ENCODE results near the gene PDE6B. TPM values are rescaled to one million over a fixed set of nuclear protein-coding genes. Genes with fewer than 3 reads are reported as not detected.
A peak's percentile ranks its signal among the peaks of the same experiment; 100 is the strongest.

Gene PDE6B
- total and polyA plus RNA-seq, 4 donors, result 1.1 to 4.0 (median 2.1) TPM

DNA sequence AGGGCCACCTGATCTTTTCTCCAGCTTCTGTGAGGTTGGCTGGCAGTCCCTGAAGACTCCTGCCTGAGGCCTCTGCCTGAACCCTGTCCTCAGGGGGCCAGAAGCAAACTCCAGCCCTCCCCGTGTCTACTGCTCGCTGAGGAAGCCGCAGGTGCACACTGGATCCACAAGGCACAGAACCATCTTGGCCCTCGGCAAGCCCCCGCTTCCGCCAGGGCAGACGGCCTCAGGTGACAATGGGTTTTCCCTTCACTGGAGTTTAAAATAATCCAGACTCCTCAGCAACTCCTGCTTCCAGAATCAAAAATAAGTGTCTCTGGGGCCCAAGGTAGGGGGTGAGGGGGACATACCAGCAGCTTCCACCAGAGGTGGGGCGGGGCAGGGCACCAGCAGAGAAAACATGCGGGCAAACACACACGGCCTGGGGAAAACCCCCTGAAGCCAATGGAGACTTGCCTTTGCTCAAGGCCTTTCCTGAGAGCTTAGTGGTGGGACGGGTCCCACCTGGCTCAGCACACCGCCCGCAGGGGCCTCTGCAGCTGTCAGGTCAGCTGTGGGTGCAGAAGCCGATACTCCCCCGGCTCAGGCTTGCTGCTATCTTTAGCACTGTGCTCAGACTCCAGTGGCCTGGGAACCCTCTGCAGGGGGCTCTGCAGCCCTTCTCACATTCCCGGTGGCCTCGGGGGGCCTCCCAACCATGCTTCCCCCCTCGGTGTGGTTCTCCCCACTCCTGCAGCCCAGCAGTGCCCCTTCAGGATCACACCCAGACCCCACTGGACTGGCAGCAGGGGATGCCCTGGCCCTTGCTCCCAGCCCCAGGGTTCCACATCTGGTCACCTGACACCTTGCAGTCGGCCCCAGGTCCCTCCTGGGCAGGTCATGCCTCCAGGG is 50.9 kb downstream of the PDE6B start:
- intact Hi-C loops (cut with DNase I), result loop anchor here in 1 of 2 donors (10.0 kb wide), 1 partner anchor 109 kb away; no protein-coding TSS in a partner anchor

DNA sequence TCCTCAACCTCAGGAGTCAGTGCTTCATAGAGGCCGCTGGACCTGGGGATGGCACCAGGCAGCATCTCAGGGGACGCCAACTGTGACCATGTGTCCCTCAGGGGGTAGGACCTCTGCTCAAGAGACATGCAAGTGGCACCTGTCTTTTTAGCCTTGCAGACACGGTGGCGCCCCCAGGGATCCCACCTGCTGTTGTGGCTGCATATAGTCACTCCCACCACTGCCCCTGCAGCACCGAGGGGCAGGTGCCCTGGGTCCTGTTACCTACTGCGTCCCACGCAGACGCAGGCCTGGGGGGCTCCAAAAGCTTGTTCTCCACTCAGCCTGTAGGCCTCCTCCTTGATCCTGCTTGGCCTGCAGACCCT is 51.5 kb downstream of the PDE6B start:
- no peak for ATAC-seq (ENCODE audit: low FRiP score)
- Histone ChIP-seq H3K36me3 (ENCODE audit: control insufficient read depth in 1 of 2, insufficient read depth in 2 of 2, low read length in 1 of 2) (no peaks in the 10 kb centered on the region), H3K4me3 (ENCODE audit: low read length in 2 of 2) (no peak overlapping the region), H3K4me1 (ENCODE audit: control insufficient read depth in 1 of 2, insufficient read depth in 2 of 2, low read length in 2 of 2) (no peaks in the 10 kb centered on the region), H3K27ac (ENCODE audit: low read depth in 1 of 2, low read length in 2 of 2) (no peak overlapping the region), H3K27me3 (ENCODE audit: control insufficient read depth in 1 of 2, insufficient read depth in 2 of 2, low read length in 1 of 2) (no peaks in the 10 kb centered on the region), H3K9me3 (ENCODE audit: control insufficient read depth, low read length) (no peaks in the 10 kb centered on the region)
- intact Hi-C loops (cut with DNase I), result loop anchor here in 1 of 2 donors (10.0 kb wide), 1 partner anchor 108 kb away; no protein-coding TSS in a partner anchor
- WGBS, 2 donors, result 78% methylated on average over 8 of the region's 8 CpGs
- peak in 1 of 2 donors; percentile 50 for DNase-seq

More for the DNA sequence above, 50.9 kb downstream of the PDE6B start:
- DNase-seq, result peak in 1 of 2 donors; percentile 49
- H3K4me3 ChIP-seq (ENCODE audit: low read length in 2 of 2), result no peak overlapping the region
- ATAC-seq (ENCODE audit: low FRiP score), result no peak
- H3K27me3 ChIP-seq (ENCODE audit: control insufficient read depth in 1 of 2, insufficient read depth in 2 of 2, low read length in 1 of 2), result no peaks in the 10 kb centered on the region
- no peak overlapping the region for H3K27ac ChIP-seq (ENCODE audit: low read depth in 1 of 2, low read length in 2 of 2)
- no peaks in the 10 kb centered on the region for H3K9me3 ChIP-seq (ENCODE audit: control insufficient read depth, low read length)
- 66 to 70% methylated on average over 19 of the region's 19 CpGs for WGBS, 2 donors
- no peaks in the 10 kb centered on the region for H3K4me1 ChIP-seq (ENCODE audit: control insufficient read depth in 1 of 2, insufficient read depth in 2 of 2, low read length in 2 of 2)
- H3K36me3 ChIP-seq (ENCODE audit: control insufficient read depth in 1 of 2, insufficient read depth in 2 of 2, low read length in 1 of 2), result no peaks in the 10 kb centered on the region

DNA sequence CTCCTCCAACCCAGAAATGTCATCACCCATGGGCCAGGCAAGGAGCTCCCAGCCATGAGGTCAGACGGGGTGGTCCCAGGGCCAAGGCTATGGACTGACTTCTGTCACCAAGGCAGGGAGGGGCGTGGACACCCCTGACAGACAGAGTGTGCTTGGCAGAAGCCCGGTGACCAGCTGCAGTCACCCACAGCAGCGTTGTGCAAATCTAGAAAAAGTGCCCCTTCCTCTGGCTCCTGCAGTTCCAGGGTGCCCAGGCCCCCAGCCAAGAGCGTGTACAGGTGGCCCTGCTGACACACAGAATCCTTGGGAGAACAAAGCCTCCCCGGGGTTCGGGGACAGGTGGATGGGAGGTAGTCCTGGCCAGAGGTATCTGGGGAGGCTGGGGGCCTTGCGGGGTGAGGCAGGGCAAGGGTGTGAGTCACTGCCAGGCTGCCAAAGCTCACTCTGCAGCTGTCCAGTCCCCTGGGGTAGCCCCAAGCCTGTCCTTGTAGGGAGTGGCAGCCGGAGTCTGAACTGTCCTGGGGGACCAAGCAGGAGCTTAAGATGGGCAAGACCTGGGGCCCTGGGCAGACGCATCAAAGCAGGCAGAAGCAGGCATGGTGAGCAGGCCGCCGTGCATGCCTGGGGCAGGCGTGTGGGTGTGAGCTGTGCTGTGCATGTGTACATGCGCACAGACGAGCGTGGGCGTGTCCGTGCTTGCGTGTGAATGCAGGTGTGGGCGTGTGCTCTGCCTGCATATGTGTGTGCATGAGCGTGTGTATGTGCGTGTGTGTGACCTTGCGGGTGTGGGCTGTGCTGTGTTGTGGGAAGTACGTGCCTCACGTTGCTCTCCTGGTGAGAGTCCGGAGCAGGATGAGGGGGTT is 52.3 kb downstream of the PDE6B start:
- Histone ChIP-seq H3K27me3 (ENCODE audit: control insufficient read depth in 1 of 2, insufficient read depth in 2 of 2, low read length in 1 of 2) (no peaks in the 10 kb centered on the region), H3K9me3 (ENCODE audit: control insufficient read depth, low read length) (no peaks in the 10 kb centered on the region), H3K27ac (ENCODE audit: low read depth in 1 of 2, low read length in 2 of 2) (no peak overlapping the region), H3K4me1 (ENCODE audit: control insufficient read depth in 1 of 2, insufficient read depth in 2 of 2, low read length in 2 of 2) (no peaks in the 10 kb centered on the region), H3K4me3 (ENCODE audit: low read length in 2 of 2) (no peak overlapping the region), H3K36me3 (ENCODE audit: control insufficient read depth in 1 of 2, insufficient read depth in 2 of 2, low read length in 1 of 2) (no peaks in the 10 kb centered on the region)
- 62 to 69% methylated on average over 26 of the region's 26 CpGs for WGBS, 2 donors
- DNase-seq (peak in 1 of 2 donors; percentile 46), ATAC-seq (ENCODE audit: low FRiP score) (no peak)
- intact Hi-C loops (cut with DNase I), result loop anchor here in 1 of 2 donors (10.0 kb wide), 1 partner anchor 107 kb away; no protein-coding TSS in a partner anchor

DNA sequence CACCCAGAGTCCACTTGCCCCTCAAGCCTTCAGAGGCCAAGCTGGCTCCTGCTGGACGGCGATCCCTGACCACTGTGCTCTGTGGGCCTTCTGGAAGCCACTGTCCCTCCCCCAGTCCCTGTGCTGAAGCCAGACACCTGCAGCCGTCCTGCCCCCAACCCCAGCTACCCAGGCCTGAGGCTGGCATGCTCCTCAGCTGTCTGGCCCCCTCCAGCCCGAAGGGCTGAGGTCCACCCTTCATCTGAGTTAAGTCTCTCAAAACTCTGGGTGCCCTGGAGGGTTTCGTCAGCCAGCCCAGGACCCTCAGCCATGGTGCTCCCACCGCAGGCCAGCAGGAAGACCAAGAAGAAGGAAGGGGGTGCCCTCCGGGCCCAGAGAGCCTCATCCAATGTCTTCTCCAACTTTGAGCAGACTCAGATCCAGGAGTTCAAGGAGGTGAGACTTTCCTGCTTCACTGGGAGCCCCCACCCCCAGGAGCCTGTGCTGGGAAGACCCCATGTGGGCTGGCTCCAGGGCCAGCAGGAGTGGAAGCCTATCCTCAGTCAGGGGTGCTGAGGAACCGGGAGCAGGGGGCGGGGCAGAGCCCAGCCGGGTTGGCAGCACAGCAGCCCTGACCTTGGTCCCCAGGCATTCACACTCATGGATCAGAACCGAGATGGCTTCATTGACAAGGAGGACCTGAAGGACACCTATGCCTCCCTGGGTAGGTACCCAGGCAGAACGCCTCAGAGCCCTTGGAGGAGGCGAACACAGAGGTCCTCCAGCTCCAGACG is 53.1 kb downstream of the PDE6B start:
- no peak for ATAC-seq (ENCODE audit: low FRiP score)
- H3K4me1 ChIP-seq (ENCODE audit: control insufficient read depth in 1 of 2, insufficient read depth in 2 of 2, low read length in 2 of 2), result no peaks in the 10 kb centered on the region
- 72 to 75% methylated on average over 14 of the region's 14 CpGs for WGBS, 2 donors
- H3K27ac ChIP-seq (ENCODE audit: low read depth in 1 of 2, low read length in 2 of 2), result no peak overlapping the region
- no peaks in the 10 kb centered on the region for H3K36me3 ChIP-seq (ENCODE audit: control insufficient read depth in 1 of 2, insufficient read depth in 2 of 2, low read length in 1 of 2)
- no peaks in the 10 kb centered on the region for H3K9me3 ChIP-seq (ENCODE audit: control insufficient read depth, low read length)
- intact Hi-C loops (cut with DNase I), result loop anchor here in 1 of 2 donors (10.0 kb wide), 1 partner anchor 106 kb away; no protein-coding TSS in a partner anchor
- no peak overlapping the region for H3K4me3 ChIP-seq (ENCODE audit: low read length in 2 of 2)
- DNase-seq, result peak in 1 of 2 donors; percentile 47
- no peaks in the 10 kb centered on the region for H3K27me3 ChIP-seq (ENCODE audit: control insufficient read depth in 1 of 2, insufficient read depth in 2 of 2, low read length in 1 of 2)

DNA sequence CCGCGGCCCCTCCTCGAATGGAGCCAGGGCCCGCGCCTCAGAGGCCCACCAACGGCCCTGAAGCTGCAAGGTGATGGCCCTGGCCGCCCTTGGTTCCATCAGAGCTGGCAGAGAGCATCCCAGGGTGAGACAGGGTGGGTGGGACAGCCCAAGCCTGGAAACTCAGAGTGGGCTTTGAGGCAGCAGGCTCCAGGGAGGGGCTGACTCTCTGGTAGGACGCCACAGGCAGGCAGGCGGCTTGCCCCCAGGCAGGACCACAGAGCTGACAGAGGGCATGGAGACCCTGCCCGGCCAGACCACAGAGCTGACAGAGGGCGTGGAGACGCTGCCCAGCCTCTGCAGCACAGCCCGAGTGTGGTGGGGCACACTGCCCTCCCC is 53.7 kb downstream of the PDE6B start:
- WGBS, 2 donors, result 84 to 91% methylated on average over 12 to 13 of the region's 13 CpGs
- peak in 1 of 2 donors; percentile 49 for DNase-seq
- intact Hi-C loops (cut with DNase I), result loop anchor here in 1 of 2 donors (10.0 kb wide), 1 partner anchor 106 kb away; no protein-coding TSS in a partner anchor

DNA sequence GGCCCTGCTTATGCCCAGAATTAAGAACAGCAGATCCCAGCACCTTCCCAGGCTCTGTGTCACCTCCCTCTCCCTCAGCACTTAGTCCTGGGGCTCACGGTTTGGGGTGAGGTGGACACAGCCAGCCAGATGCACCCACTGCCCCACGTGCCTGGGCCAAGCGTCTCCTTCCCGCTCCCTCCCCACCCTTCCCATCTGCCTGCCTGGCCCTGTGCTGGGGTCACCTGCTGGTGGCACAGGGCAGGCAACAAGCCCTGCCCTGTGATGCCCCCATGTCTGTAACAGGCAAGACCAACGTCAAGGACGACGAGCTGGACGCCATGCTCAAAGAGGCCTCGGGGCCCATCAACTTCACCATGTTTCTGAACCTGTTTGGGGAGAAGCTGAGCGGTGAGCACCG is 54.3 kb downstream of the PDE6B start:
- 84 to 90% methylated on average over 11 of the region's 11 CpGs for WGBS, 2 donors
- no peaks in the 10 kb centered on the region for H3K9me3 ChIP-seq (ENCODE audit: control insufficient read depth, low read length)
- ATAC-seq (ENCODE audit: low FRiP score), result no peak
- no peak overlapping the region for H3K4me3 ChIP-seq (ENCODE audit: low read length in 2 of 2)
- H3K27ac ChIP-seq (ENCODE audit: low read depth in 1 of 2, low read length in 2 of 2), result no peak overlapping the region
- no peaks in the 10 kb centered on the region for H3K4me1 ChIP-seq (ENCODE audit: control insufficient read depth in 1 of 2, insufficient read depth in 2 of 2, low read length in 2 of 2)
- intact Hi-C loops (cut with DNase I), result loop anchor here in 1 of 2 donors (10.0 kb wide), 1 partner anchor 105 kb away; no protein-coding TSS in a partner anchor
- no peaks in the 10 kb centered on the region for H3K36me3 ChIP-seq (ENCODE audit: control insufficient read depth in 1 of 2, insufficient read depth in 2 of 2, low read length in 1 of 2)
- DNase-seq, result peak in 1 of 2 donors; percentile 43
- H3K27me3 ChIP-seq (ENCODE audit: control insufficient read depth in 1 of 2, insufficient read depth in 2 of 2, low read length in 1 of 2), result no peaks in the 10 kb centered on the region

More for the DNA sequence above, 53.7 kb downstream of the PDE6B start:
- H3K4me1 ChIP-seq (ENCODE audit: control insufficient read depth in 1 of 2, insufficient read depth in 2 of 2, low read length in 2 of 2), result no peaks in the 10 kb centered on the region
- H3K4me3 ChIP-seq (ENCODE audit: low read length in 2 of 2), result no peak overlapping the region
- ATAC-seq (ENCODE audit: low FRiP score), result no peak
- H3K36me3 ChIP-seq (ENCODE audit: control insufficient read depth in 1 of 2, insufficient read depth in 2 of 2, low read length in 1 of 2), result no peaks in the 10 kb centered on the region
- H3K27me3 ChIP-seq (ENCODE audit: control insufficient read depth in 1 of 2, insufficient read depth in 2 of 2, low read length in 1 of 2), result no peaks in the 10 kb centered on the region
- H3K27ac ChIP-seq (ENCODE audit: low read depth in 1 of 2, low read length in 2 of 2), result no peak overlapping the region
- no peaks in the 10 kb centered on the region for H3K9me3 ChIP-seq (ENCODE audit: control insufficient read depth, low read length)

DNA sequence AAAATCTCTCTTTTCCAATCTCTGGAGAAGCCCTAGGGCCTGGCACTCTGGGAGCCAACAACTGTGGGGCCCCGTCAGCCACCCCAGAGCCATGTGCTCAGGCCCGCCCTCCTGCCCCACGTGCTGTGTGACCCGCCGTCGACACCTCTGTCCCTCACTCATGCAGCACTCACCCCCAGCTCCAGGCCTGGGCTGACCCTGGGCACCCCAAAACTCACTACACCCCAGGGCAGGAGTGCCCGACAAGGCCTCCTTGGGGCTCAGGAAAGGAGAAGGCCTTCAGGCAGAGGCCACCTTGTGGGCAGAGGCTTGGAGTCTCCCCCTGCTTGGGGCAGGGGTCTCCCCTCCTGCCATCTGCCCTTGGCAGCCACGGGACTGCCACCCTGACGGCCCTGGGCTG is 54.7 kb downstream of the PDE6B start:
- Histone ChIP-seq H3K4me1 (ENCODE audit: control insufficient read depth in 1 of 2, insufficient read depth in 2 of 2, low read length in 2 of 2) (no peaks in the 10 kb centered on the region), H3K4me3 (ENCODE audit: low read length in 2 of 2) (no peak overlapping the region), H3K27ac (ENCODE audit: low read depth in 1 of 2, low read length in 2 of 2) (no peak overlapping the region), H3K27me3 (ENCODE audit: control insufficient read depth in 1 of 2, insufficient read depth in 2 of 2, low read length in 1 of 2) (no peaks in the 10 kb centered on the region), H3K9me3 (ENCODE audit: control insufficient read depth, low read length) (no peaks in the 10 kb centered on the region), H3K36me3 (ENCODE audit: control insufficient read depth in 1 of 2, insufficient read depth in 2 of 2, low read length in 1 of 2) (no peaks in the 10 kb centered on the region)
- 80 to 84% methylated on average over 9 of the region's 9 CpGs for WGBS, 2 donors
- DNase-seq, result peak in 1 of 2 donors; percentile 44
- no peak for ATAC-seq (ENCODE audit: low FRiP score)
- intact Hi-C loops (cut with DNase I), result no loop called here

DNA sequence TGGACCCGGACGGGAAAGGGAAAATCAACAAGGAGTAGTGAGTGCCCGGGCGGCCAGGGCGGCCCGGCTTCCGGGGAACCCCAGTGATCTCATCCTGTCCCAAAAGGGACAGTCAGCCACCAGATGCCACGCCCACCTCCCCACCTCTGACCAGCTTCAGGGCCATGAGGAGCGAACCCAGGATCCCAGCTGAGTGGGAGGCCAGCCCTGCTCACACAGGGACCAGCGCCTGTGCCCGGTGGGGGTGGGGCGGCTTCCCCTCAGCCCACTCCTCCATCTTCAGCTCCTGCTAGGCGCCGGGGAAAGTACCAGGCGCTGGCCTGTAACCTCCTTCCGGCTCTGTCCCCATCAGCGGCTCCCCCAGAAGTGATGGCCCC is 55.2 kb downstream of the PDE6B start:
- WGBS, 2 donors, result 51 to 60% methylated on average over 17 of the region's 17 CpGs
- Histone ChIP-seq H3K4me1 (ENCODE audit: control insufficient read depth in 1 of 2, insufficient read depth in 2 of 2, low read length in 2 of 2) (no peaks in the 10 kb centered on the region), H3K4me3 (ENCODE audit: low read length in 2 of 2) (no peak overlapping the region), H3K27ac (ENCODE audit: low read depth in 1 of 2, low read length in 2 of 2) (no peak overlapping the region), H3K27me3 (ENCODE audit: control insufficient read depth in 1 of 2, insufficient read depth in 2 of 2, low read length in 1 of 2) (no peaks in the 10 kb centered on the region), H3K36me3 (ENCODE audit: control insufficient read depth in 1 of 2, insufficient read depth in 2 of 2, low read length in 1 of 2) (no peaks in the 10 kb centered on the region), H3K9me3 (ENCODE audit: control insufficient read depth, low read length) (no peaks in the 10 kb centered on the region)
- intact Hi-C loops (cut with DNase I), result no loop called here
- peak; percentile 59 to 78 for DNase-seq
- ATAC-seq (ENCODE audit: low FRiP score), result no peak
